HG02970 (cell line): ENCODE data around the gene EEF1AKMT3.

Experiments
- ATAC-seq: cut with Tn5 transposase; IDR thresholded peaks from one replicate; pipeline ENCODE4 v1.9.1; 2021; ENCODE audit warnings: mild to moderate bottlenecking, moderate library complexity, moderate number of reproducible peaks; ENCODE audit not compliant: unreplicated experiment, low FRiP score

The EEF1AKMT3 gene

DNA sequence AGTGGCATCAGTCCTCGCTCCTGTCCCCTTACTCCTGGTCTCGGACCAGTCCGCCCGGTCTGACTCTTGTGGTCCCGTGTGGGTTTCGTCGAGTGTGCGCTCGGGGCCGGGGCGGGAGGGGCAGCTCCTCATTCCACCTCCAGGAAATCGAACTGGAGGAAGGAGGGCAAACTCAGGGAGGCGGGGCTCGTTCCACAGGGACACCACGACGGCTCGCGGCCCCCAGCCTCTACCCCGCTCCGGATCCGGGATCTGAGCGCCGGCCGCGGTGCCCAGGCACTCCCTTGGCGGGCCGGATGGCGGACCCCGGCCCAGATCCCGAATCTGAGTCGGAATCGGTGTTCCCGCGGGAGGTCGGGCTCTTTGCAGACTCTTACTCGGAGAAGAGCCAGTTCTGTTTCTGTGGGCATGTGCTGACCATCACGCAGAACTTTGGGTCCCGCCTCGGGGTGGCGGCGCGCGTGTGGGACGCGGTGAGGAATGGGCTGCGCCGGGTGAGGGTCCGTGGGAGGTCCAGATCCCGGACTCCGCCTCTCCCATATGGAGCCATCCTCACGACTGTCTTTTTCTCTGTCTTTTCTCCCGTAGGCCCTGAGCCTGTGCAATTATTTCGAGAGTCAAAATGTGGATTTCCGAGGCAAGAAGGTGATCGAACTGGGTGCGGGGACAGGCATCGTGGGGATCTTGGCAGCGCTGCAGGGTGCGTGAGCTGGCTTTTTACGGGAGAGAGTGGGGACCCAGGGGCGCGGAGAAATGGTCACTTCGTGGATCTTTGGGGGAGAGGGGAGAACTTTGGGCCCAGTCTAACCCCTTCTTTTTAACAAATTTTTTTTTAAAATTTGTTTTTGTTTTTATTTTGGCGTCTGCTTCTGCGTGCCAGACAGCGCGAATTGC, at the start of gene EEF1AKMT3:
TSS of gene EEF1AKMT3 (plus strand) at position 186 of the 894 bp plus-strand sequence. CDS start at position 297, 111 bp downstream.
- peak; percentile 5 for ATAC-seq

DNA sequence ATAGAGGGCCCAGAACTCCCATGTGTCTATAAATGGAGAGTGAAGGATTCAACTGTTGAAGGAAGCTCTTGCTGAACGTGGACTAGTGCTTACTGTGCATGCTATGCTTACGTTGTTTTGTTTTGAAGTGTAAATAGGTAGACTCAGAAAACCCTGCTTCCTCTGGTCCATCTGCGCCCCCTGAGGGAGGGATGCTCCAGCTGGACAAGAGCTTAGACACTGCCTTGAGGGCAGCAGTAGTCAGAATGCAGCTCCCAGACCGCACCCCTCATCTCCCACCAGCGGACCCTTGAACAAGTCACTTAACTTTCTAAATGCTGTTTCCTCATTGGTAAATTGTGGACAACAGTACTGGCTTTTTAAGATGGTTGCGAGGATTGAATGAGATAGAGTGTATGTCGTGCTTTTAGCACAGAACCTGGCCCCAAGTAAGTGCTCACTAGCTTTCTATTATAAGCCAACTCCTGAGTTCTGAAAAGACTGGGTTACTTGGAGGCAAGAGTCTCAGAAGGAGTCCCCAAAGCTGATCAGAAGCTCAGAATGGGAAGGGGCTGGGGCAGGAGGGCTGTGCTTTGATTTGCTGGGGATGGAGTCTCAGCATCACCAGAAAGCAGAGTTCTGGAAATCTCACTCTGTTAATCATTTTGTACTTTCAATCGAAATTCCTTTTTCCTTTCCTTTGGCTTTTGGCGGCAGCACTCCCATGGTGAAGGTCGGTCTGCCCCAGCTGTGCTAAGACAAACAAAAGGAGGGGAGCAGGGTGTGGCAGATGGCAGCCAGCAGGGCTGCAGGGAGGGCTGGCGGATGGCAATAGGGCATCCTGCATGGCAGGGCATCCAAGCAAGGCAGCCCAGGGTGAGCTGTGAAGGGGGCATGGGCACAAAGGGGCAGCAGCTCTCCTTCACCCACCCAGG, 49.4 kb upstream of the EEF1AKMT3 start:
- ATAC-seq = no peak

GRCh38 chr12:57723630-57723962, 48.8 kb upstream of the EEF1AKMT3 start:
- ATAC-seq = no peak

- no peak for ATAC-seq
Measured at GRCh38 chr12:57724003-57724935, 48.1 kb upstream of the EEF1AKMT3 start.

DNA sequence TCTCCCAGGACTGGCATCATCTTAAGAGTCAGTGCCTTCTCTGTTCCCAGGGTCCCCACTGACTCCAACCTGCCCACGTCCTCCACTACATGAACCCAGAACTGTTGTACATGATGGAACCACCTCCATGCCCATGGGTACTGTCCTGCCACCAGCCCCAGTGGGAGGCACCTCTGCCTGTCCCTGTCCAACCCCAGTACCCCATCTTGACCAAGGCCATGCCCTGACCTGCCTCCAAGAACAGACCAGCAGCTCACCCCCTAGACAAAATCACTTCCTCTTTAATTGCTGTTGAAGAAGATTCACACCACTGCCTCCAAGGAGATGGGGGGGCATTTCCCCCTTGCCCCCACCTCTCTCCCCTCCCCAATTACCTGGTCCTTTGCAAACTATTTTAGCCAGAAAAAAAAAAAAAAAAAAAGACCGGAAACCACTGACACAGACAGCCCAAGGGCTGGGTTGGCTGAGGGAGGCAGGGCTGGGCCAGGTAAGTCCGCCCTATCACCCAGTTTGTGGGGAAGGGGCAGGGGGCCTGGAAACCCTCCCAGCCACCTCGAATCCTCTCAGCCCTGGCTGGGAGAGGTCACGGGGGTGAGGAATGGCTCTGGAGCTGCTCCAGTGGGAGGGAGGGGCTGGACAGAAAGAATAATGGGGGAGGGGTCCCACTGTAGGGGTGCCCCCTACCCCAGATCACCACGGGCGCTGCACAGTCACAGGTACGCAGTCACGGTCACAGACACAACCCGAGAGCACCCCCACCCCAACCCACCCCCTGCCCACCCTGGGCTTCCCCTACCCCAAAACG, 47.3 kb upstream of the EEF1AKMT3 start:
- no peak for ATAC-seq

GRCh38 chr12:57725851-57726150, 46.6 kb upstream of the EEF1AKMT3 start:
- ATAC-seq = no peak

DNA sequence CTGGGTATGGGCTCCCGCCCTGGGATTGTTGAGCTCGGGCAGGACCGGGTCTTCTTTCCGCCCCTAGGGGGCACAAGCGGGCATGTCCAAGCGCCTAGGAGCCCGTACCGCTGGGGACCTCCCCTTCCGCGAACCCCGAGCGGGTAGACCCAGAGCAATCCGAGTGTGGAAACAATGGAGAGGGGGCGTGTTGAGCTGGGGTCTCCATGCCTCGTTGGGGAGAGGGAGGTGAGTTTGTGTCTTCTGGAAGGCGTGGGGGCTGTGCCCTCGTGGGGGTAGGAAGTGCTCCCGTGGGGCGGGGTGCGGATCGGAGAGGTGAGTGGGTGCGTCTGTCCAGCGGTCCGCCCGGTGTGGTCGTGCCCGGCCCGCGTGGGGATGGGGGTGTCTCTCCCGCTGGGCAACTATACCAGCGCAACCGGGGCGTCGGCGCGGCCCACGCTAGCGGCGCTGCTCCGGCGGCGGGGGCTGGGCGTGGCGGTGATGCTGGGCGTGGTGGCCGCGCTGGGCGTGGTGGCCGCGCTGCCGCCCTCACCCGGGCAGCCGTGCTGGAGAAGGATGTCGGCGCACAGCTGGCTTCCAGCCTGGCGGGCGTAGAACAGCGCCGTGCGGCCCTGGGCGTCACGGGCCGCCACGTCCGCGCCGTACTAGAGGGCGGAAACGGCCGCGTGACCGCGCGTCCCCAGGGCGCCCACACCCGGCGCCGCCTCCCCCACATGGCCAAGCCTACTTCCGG, 46.1 kb upstream of the EEF1AKMT3 start:
- ATAC-seq = peak; percentile 31

DNA sequence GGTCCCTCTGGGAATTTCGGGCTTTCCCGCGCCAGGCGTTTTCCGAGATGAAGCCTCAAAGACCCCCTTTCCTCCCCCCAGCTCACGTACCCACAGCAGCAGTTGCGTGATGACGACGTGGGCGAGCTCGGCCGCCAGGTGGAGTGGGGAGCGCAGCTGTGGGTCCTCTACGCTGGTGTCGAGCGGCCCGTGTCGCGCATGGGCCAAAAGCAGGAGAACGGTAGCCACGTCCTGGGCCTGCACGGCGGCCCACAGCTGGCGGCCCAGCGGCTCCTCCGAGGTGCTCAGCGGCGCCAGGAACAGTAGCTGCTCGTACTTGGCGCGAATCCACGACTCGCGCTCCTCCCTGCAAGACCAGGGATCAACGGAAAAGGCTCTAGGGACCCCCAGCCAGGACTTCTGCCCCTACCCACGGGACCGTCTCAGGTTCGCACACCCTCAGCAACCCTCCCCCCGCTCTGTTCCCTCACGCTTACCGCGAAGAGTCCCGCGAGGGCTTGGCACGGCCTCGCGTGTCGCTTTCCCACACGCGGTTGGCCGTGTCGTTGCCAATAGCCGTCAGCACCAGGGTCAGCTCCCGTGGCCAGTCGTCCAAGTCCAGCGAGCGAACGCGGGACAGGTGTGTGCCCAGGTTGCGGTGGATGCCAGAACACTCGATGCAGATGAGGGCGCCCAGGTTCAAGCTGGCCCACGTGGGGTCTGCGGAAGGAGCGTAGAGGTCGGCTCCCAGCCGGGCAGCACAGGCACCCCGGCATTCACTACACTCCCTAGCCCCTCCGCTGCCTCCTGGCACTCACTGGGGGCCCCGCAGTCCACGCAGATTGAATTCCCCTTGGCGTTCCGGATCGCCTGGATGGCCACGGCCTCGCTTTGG, 45.3 kb upstream of the EEF1AKMT3 start:
- ATAC-seq = no peak

GRCh38 chr12:57727758-57728395, 44.5 kb upstream of the EEF1AKMT3 start:
- no peak for ATAC-seq

DNA sequence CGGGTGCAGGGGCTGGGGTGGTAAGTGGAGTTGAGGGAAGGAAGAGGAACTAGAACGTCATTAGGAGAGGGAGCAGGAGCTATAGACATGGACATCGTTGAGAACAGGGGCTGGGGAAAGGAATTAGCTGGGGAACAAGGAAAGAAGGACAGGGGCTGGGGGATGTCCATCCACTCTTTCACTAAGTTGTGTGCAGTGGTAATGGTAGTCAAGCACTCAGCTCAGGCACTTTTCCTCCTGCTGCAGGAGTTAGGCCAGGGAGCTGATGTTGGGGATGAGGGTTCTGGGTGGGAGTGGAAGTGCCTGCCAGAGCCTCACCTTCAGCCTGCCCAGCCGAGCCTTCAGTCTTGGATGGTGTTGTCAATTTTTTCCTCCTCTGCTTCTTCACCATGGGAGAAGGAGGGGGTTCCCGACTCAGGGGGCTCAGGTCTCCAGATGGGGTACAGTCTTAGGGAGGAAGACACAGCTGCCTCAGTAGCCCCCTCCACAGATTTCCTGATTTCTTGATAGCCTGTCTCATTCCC, 43.0 kb upstream of the EEF1AKMT3 start:
- ATAC-seq = no peak

GRCh38 chr12:57730336-57731067, 41.9 kb upstream of the EEF1AKMT3 start:
- ATAC-seq = no peak

DNA sequence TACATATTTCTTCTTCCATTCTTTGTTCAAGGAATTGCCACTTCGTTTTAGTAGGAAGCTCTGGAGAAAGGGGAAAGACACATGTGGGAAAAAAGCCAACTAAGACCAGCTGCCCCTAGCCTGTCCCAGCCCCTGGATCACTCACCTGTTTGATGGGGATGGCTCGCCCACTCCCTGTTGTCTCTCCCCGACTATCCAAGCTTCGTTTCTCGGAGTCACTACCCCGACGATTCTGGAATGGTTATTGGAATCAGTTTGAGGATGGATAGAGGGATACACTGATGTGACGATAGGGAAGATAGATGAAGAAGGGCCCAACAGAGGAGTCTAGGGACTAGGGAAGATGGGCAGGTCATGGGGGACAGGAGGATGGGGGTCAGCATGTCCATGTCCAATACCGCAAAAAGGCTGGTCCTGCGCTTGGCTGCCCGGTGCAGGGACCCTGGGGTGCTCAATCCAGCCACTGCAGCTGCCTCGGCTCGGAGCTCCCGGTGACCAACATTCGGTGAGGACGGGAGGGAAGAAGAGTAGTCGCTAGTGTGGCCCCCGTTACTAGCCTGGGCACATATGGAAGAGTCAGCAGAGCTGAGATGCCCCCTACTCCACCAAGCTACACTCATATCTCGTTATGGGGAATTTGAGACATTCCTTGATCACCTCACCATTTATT, 40.9 kb upstream of the EEF1AKMT3 start:
- no peak for ATAC-seq

- ATAC-seq = no peak
Measured at GRCh38 chr12:57732270-57732669, 40.1 kb upstream of the EEF1AKMT3 start.

DNA sequence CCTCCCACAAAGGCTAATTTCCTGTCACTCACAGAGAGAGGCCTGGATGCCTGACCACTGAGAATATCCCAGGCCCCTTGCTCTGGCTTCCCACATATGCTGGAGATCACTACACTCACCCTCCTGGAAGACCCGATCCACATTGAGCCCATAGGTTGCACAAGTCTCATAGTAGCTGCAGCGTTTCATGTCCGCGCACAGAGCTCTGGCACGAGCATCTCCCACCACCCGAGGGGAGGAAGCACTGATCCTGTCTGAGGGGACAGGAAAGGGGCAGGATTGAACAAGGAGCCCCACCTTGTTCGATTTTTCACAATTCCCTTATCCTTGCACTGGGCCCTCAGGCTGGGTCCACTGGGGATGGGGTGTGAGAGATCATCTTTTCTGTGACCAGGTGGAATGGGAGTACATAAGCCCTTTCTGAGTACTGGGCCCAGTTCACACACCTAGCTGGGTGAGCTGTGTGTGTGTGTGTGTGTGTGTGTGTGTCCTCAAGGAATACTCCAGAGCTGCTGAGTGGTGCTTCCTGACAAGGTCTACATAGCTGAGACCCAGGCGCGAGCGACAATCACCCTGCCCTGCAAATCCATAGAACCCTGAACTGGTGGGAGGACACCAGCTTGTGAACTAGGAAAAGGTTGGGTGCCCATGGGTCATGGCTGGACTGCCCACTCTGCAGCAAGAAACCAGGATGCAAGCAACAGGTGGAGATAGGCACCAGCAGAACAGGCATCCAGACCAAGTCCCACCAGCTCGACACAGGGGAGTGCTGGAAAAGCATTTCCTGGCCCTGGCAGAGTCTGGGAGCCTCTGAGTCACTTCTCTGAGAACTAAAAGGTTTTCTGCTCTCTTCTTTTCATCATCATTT, 39.5 kb upstream of the EEF1AKMT3 start:
- no peak for ATAC-seq

GRCh38 chr12:57733928-57734327, 38.5 kb upstream of the EEF1AKMT3 start:
- no peak for ATAC-seq
